Ramos (cell line): ENCODE measurements around the gene BCAS3.

Experiments used
- in situ Hi-C: fragments of 300-500 bp; cut with MboI; formaldehyde crosslinking; loops from one replicate; pipeline ENCODE4 v1.14.3; 2022; ENCODE audit warnings: low sequenced_read_pairs; ENCODE audit not compliant: unreplicated experiment

BCAS3 gene

GRCh38 chr17:61395409-61395982 is 717.8 kb downstream of the BCAS3 start:
- in situ Hi-C loops, result no loop called here

- in situ Hi-C loops, result no loop called here
These were observed 718.4 kb downstream of the BCAS3 start for GRCh38 chr17:61395983-61396585.

- in situ Hi-C loops, result no loop called here
These were observed 719.0 kb downstream of the BCAS3 start for GRCh38 chr17:61396586-61397085.

- in situ Hi-C loops, result no loop called here
These were observed 719.6 kb downstream of the BCAS3 start for GRCh38 chr17:61397086-61397842.

- in situ Hi-C loops, result no loop called here
These were observed 721.1 kb downstream of the BCAS3 start for GRCh38 chr17:61398721-61399130.

- in situ Hi-C loops, result loop anchor here (25.0 kb wide), 2 partner anchors 438 to 713 kb away; no protein-coding TSS in a partner anchor
These were observed 721.7 kb downstream of the BCAS3 start, which contains the start of gene TBX2 for GRCh38 chr17:61399131-61400065. Gene TBX2 (plus strand): TSS chr17:61399843. CDS start chr17:61400177, 334 bp downstream.

GRCh38 chr17:61400066-61400716 is 722.5 kb downstream of the BCAS3 start:
- in situ Hi-C loops, result loop anchor here (25.0 kb wide), 2 partner anchors 437 to 712 kb away; no protein-coding TSS in a partner anchor

GRCh38 chr17:61400717-61401388 is 723.2 kb downstream of the BCAS3 start:
- in situ Hi-C loops, result loop anchor here (25.0 kb wide), 2 partner anchors 436 to 711 kb away; no protein-coding TSS in a partner anchor

- in situ Hi-C loops, result loop anchor here (25.0 kb wide), 2 partner anchors 436 to 711 kb away; no protein-coding TSS in a partner anchor
These were observed 723.9 kb downstream of the BCAS3 start for GRCh38 chr17:61401389-61402072.

- in situ Hi-C loops, result loop anchor here (25.0 kb wide), 2 partner anchors 435 to 710 kb away; no protein-coding TSS in a partner anchor
These were observed 724.5 kb downstream of the BCAS3 start for GRCh38 chr17:61402073-61402541.

- in situ Hi-C loops, result loop anchor here (25.0 kb wide), 2 partner anchors 434 to 709 kb away; no protein-coding TSS in a partner anchor
These were observed 725.5 kb downstream of the BCAS3 start for GRCh38 chr17:61402978-61403800.

- in situ Hi-C loops, result loop anchor here (25.0 kb wide), 2 partner anchors 433 to 708 kb away; no protein-coding TSS in a partner anchor
These were observed 726.4 kb downstream of the BCAS3 start for GRCh38 chr17:61403801-61404662.

- in situ Hi-C loops, result loop anchor here (25.0 kb wide), 2 partner anchors 433 to 708 kb away; no protein-coding TSS in a partner anchor
These were observed 726.9 kb downstream of the BCAS3 start for GRCh38 chr17:61404663-61404912.

- in situ Hi-C loops, result loop anchor here (25.0 kb wide), 2 partner anchors 432 to 707 kb away; no protein-coding TSS in a partner anchor
These were observed 727.4 kb downstream of the BCAS3 start for GRCh38 chr17:61404913-61405685.
